ENCODE results near the gene COPZ1. TPM values are rescaled to one million over a fixed set of nuclear protein-coding genes. Genes with fewer than 3 reads are reported as not detected.

COPZ1 gene
- total RNA-seq, 1 donor from 2014 or later = 130 TPM

DNA sequence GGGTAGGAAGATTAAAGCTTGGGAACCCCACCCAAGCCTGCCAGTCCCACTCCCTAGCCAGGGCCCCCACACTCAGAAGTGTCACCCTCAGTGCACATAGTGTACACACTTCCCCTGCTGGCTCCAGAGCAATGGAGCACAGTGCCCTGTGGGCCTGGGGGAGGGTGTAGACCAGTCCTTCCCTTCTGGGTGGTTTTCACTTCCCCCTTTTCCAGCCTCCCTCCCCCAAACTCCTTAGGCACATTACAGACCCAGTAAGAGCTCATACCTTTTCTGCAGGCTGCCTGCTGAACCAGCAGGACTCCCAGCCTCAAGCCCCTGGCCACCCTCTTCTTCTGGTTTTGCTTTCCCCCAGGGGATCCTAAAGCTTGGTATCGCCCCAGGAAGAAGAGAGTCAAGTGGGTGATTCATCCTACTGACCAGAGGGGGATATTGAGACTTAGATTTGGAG lies 59.7 kb downstream of the COPZ1 start, which contains the start of gene ZNF385A:
ZNF385A (minus strand) TSS at position 143 of the 451 bp plus-strand sequence. CDS start 219 bp downstream, outside the sequence.
- intact Hi-C loops (cut with DNase I) = no loop called here
- ATAC-seq (peak; percentile 50), DNase-seq (ENCODE audit: missing footprints) (peak; percentile 78)

DNA sequence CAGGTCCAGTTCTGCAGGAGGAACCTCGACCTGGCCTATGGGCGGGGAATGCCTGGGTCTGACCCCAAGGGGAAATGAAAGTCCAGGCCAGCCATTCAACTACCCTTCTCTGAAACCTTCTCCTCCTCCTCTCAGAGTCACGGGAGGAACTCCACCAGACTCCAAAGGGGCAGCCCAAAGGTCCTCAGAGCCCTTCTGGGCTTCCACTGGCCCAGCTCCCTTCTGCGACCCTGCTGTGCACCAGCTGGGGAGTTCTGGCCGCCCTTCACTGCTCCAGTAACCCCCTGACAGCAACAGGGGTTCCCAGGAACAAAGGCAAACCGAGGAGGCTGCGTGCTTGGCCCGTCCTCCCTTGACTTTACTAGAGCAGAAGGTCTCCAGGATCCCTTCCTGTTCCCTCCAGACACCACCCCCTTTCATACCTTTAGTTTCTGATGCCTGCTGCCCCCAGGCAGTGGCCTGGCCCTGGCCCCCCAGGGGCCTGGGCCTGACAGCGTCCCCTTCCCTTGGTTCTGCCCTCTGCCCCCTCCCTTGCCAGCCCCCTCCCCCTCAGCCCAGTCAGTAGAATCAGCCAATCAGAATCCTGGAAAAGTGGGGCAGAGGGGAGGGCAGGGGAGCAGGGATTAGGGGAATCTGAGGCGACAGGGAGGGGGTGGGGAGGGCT lies 60.5 kb downstream of the COPZ1 start:
- peak; percentile 27 for ATAC-seq
- DNase-seq (ENCODE audit: missing footprints) = no peak
- intact Hi-C loops (cut with DNase I) = no loop called here

DNA sequence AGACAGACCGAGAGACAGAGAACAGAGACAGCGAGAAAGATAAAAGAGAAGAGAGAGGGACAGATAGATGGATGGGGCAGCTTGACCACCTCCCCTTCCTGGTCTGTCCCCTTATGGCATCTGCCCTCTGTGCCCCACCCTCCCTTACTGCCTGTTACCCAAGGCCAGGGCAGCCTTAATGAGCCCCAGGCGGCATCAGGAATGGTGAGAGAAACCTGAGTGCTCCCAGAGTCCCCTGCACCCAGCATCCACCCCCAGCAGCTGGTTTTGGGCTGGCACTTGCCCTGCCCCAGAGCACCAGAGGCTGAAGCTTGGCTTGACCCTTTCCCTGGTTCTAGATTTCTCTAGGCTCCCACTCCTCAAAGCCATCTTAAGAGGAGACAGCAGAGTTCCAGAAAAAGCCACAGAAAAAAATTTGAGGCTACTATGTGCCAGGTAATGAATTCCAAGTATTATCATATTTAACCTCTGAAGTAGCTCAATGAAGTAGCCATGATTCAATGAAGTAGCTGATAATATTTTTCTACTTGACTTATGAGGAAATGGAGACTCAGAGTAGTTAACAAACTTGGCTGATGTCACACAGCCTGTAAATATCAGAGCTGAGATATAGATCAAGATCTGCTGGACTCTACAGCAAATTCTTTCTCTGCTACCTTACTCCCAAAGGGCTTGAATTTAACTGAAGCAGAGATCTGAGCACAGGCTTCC lies 61.6 kb downstream of the COPZ1 start:
- ATAC-seq (no peak), DNase-seq (ENCODE audit: missing footprints) (no peak)

DNA sequence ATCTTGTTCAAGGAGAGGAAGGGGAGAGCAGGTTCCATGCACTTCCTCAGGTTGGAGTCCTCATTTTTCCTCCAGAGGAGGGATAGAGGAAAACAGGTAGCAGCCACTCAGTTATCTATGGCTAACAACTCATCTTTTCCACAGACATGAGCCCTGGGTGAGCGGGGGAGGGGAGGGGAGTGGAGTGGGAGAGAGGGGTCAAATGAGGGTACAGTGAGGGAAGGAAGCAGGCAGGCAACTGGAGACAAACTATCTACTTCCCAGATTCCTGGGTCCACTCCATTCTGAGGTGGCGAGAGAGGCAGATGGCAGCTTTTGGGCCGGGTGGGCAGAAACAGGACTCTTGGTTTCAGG lies 62.2 kb downstream of the COPZ1 start:
- DNase-seq (ENCODE audit: missing footprints) (no peak), ATAC-seq (no peak)
- intact Hi-C loops (cut with DNase I) = no loop called here

More for the DNA sequence above, 61.6 kb downstream of the COPZ1 start:
- intact Hi-C loops (cut with DNase I) = no loop called here

DNA sequence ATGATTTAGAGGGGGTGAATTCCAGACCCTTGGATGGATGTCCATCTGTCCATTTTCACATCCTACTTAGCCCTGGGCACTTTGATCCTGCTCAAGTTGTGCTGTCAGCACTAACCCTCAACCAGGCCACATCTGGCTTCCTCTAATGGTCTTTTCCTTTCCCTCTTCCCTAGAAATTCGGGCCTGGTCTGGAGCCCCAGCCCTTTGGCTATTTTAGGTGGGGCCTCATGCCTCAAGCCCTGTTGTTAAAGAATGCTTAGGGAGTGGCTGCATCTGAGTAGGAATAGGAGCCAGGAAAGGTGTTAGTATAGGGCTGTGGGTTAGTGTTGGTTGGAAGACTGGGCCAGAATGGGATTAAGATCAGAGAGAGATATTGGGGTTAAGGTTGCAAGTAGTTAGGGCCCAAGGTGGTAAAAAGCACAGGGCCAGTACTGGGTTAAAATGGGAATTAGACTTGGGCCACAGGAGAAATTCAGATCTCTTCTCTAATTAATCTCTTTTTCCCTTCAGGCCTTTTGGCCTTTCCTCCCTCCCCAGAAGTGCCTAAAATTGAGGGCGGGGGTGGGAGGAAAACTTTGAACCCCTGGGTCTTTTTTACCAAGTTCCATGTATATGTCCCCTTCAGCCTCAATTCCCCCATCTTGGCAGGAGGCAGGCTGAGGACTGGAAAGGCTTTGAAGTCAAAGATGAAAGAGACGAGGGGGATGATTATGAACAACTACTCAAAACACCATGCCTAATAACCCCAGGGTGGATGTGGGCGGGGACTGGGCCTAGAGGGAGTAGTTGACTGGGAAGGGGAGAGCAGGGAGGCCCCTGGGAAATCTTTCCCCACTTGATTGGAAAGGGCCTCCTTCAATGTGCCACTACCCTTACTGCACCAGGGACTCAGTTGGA lies 63.6 kb downstream of the COPZ1 start:
- no peak for ATAC-seq
- DNase-seq (ENCODE audit: missing footprints) = no peak
- intact Hi-C loops (cut with DNase I) = no loop called here

DNA sequence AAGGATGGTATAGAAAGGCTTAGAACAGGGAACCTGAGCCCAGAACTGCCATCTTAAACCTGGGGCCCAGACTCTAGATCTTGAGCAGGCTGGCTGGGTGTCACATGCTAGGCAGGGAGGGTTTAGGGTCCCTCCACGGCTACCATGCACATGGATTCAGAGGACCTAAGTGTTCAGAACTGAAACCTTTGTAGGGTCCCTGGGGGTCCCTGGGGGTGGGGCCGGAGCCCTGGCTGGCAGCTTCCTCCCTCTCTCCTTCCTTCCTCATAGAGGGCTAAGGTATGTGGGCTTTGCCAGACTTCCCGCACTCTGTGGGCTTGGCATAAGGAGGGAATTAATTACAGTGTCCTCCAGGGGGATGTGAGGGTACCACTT lies 64.2 kb downstream of the COPZ1 start:
- ATAC-seq (no peak), DNase-seq (ENCODE audit: missing footprints) (no peak)
- intact Hi-C loops (cut with DNase I) = no loop called here

DNA sequence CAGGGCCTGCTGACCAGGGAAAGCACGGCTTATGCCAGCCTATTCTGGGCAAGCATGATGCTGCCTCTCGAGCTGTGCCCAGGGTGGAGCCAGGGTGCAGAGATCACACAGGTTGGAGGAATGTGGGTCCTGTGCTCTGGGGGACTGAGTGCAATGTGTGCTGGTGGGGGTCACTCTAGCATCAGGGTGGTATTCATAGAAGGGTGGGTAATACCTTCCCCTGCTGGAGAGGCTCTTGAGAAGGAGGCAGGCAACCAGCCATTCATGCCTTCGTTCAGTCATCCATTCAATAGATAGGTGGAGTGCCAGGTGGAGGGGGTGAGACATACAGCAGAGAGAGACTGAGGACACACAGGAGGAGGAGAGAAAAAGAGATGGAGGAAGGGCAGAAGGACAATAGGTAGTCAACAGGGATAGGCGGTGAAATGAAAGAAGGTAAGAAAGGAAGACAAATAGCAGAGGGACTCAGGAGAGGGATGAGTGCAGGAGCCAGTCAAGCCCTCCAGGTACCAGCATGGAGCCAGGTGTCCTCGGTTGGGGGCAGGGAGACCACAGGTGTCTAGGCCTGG lies 64.8 kb downstream of the COPZ1 start:
- intact Hi-C loops (cut with DNase I) = no loop called here
- DNase-seq (ENCODE audit: missing footprints) (no peak), ATAC-seq (no peak)

DNA sequence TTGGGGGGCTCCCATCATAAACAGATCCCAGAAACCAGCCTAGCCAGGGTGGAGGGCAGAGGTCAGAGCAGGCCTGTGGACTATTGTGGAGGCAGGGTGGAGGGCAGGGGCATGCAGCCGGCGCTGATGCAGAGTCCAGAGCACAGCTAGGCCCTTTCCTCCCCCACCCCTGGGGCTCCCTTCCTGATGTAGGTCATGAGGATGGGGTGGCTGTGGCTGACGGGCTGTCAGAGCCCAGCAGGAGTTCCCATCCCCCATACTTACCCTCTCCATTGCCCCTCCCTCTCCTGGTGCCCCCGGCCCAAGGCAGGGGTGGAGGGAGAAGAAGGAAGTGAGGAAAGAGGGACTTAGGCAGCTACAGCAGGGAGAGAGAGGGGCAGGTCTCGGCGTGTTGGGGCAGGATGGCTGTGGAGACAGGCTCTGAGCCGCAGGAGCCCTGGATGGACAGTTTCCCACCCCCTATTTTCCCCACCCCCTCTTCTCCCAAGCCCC lies 65.3 kb downstream of the COPZ1 start:
- intact Hi-C loops (cut with DNase I) = no loop called here
- no peak for ATAC-seq
- no peak for DNase-seq (ENCODE audit: missing footprints)

DNA sequence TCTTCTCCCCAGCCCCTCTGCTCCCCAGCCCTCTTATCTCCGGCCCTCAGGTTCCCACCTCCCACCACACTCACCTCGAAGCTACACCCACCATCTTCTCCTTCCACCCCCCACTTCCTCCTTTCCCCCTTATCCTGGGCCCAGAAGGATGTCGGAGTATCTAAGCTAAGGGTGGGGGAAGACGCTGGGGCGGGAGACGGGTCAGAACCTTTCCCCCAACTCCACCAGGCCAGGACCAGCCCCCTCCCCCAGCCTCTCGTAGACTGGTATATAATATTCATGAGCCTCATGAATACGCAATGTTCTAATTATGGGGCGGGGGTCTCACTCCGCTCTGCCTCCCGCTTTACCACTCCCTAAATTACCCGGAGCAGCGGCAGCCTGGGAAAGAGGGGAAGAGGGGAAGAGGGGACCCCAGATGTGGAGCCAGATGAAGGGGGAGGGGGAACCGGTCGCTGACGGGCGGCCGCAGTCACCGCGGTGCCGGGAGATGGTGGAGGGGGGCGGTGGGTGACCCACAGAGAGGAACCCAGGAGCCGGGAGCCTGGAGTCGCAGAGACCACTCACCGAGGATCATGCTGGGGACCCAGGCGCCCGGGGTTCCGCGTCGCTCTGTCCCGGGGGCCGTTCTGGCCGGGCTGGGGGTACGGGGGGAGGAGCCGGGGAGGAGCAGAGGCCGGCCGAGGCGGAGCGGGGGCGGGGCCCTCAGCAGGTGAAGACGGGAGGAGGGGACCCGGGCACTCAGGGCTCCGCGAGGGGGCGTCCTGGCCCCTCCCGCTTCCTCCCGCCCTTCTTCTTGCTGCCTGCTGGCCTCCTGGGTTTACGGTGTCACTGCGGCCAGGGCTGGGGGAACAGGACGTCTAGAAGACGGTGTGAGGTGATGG lies 66.0 kb downstream of the COPZ1 start:
- DNase-seq (ENCODE audit: missing footprints) (no peak), ATAC-seq (peak; percentile 30)
- intact Hi-C loops (cut with DNase I) = no loop called here

DNA sequence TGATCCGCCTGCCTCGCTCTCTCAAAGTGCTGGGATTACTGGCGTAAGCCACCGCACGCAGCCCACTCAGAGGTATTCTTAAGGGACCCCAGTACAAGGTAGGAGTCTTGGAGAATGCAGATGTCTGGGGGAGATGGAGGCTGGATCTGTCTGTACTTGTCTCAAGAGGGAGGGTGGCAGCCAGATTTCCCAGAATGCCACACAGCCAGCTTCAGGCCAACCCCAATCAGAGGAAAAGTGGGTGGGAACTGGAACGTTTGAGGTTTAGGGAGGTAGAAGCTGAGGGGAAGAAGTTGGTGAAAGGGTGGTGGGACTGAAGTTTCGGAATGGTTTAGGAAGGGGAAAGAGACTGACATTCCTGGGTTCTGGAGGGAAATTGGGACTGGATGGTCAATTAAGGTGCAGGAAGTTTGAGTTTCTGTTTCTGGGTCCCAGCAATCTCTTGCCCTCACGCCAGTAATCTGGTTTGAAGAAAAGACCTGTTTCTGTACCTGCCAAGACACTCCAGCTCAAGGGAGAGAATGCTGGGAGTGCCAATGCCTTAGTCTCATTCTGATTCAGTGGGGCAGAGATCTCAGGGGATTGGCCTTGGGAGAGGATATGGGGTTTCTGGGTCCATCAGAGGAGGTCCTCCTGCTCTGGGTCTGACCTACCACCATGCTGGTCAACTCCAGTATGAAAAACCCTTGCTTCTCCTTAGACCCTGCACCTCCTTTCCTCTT lies 67.7 kb downstream of the COPZ1 start:
- intact Hi-C loops (cut with DNase I) = no loop called here
- DNase-seq (ENCODE audit: missing footprints) (no peak), ATAC-seq (no peak)

DNA sequence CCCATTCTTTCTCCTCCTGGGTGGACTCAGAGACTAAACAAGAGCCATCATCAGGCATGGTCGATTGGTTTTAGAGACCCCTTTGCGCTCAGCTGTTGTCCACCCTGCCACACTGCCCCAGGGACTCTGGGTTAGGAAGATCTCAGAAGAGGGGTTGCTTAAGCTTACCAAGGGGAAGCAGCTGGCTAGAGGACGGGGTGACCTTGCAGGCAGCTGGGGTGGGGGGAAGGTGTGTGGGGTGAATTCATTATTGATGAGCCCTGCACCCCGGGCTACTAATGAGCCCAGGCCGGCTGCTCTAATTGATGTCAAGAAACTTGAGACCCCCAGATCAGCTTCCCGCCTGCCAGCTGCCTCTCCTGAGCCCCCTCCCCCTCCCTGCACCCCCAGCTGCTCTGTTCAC lies 68.3 kb downstream of the COPZ1 start:
- intact Hi-C loops (cut with DNase I) = no loop called here
- DNase-seq (ENCODE audit: missing footprints) = no peak
- no peak for ATAC-seq

DNA sequence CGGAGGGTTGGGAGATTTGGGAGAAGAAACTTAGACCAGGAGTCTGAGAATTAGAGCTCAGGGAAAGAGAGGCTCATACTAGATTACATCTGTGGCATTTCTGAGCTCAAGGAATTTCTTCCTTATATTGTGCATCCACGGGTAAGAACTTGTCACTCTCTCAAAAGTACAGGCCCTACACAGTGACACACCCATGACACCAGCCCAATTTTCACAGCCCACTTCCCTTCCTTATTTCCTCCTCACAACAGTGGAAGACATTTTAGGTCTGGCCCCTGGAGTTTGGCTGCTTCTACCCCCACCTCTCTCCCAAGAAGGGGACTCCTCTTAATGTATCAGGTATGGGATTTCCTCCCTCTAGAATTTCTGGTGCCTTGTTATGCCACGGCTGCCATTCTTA lies 68.8 kb downstream of the COPZ1 start:
- peak; percentile 12 for ATAC-seq
- intact Hi-C loops (cut with DNase I) = no loop called here
- DNase-seq (ENCODE audit: missing footprints) = no peak

DNA sequence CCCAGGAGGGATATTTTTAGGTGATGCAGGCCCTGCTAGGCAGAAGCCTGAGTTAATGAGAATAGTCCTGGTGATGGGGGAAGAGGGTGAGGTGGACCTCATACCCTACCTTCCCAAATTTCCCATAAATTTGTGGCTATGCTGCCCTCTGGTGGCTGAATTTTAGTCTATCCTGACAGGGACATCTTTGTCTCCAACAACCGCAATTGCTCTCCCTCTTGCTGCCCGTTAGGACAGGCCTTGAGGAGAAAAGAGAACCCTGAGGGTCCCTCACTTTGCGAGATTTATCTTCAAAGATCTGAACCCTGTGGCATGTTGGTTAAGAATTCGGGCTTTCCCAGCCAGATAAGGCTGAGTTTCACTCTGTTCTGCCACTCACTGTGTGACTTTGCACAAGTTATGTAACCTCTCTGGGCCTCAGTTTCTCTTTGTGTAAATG lies 69.4 kb downstream of the COPZ1 start:
- peak; percentile 41 for ATAC-seq
- no peak for DNase-seq (ENCODE audit: missing footprints)
- intact Hi-C loops (cut with DNase I) = no loop called here

DNA sequence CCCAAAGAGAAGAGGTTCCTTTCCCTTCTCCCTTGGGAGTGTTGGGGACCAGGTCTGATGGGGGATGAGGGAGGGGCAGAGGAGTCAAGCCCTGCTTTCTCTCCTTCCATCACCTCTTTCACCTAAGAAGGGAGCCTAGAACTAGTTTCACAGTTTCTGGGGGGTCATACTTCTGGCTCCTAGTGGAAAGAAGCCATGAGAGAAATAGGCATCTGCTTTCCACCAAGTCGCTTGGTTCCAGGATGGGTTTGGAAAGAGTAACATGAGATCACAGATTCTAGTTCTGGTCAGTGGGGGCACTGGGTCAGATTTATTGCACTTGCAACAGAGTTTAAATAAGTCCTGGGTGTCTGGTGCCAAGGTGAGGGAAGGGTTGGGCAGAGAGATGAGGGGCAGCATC lies 70.1 kb downstream of the COPZ1 start:
- ATAC-seq = no peak
- no peak for DNase-seq (ENCODE audit: missing footprints)
- intact Hi-C loops (cut with DNase I) = no loop called here

DNA sequence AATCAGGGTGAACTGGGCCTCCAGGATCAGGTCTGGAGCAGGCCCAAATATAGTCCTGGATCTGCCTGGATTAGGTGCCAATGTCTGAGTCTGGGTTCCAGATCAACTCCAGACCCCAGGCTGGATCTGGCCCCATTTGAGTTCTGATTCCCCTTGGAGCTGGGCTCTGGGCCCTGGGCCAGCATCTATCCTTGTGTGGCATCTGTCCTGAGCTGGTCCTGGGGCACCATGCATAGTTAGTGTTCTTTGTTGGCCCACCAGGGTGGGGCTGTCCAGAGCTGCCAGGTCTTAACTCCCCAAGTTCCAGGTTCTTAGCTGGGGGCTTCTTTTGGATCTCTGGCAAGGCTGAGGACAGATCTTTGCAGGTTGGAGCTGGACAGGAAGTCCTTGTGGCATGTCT lies 70.6 kb downstream of the COPZ1 start:
- DNase-seq (ENCODE audit: missing footprints) (no peak), ATAC-seq (no peak)
- intact Hi-C loops (cut with DNase I) = no loop called here

DNA sequence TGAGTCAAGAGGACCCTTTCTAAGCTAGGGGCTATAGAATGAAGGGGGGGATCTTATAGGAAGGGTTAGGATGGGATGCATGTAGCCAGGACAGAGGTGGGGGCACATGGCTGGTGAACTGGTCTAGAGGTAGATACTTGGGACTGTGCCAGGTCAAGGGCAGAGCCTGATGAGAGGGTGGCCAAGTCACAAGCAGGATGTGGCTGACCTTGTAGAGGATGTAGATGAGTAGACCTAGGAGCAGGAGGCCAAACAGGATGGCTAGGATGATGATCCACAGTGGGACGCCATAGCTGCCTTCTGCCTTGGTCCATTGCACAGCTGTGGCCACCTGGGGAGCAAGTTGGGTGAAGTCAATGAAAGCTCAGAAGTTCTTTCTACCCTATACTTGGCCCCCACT lies 72.2 kb downstream of the COPZ1 start:
- intact Hi-C loops (cut with DNase I) = no loop called here
- no peak for DNase-seq (ENCODE audit: missing footprints)
- ATAC-seq = no peak

DNA sequence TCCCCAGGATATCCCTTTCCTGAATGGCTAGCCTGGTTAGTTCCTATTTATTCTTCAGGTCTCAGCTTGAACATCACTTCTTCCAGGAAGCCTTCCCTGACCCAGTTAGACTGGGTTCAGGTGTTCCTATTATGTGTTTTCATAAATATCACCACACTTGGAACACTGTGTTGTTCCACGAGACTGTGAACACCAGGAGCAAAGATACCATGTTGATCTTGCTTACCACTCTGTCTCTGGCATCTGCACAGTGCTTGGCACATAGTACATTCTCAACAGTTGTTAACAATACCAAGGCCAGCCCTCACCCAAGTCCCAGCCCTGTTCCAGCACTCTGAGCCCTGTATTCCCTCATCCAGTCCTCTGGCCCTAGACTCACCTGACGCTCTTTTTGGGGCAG lies 73.3 kb downstream of the COPZ1 start:
- ATAC-seq (no peak), DNase-seq (ENCODE audit: missing footprints) (no peak)
- intact Hi-C loops (cut with DNase I) = no loop called here

Measured in Right ventricle myocardium inferior (tissue), 1 donor.